Trophoblast cell (in vitro differentiated cells and primary cell): ENCODE data around the gene APOC3.
A peak's percentile ranks its signal among the peaks of the same experiment; 100 is the strongest.

Source experiments
- DNase-seq, 2 donors: peaks; one replicate each; pipeline ENCODE4 v3.0.0-alpha.2; 2016
- H2AFZ ChIP-seq: 2 replicates; pipeline ENCODE4 v1.6.1; 2013; ENCODE audit warnings: low read length, moderate library complexity, mild to moderate bottlenecking; ENCODE audit not compliant: insufficient read depth, poor library complexity
- H2AK5ac ChIP-seq: 2 replicates; pipeline ENCODE4 v1.6.1; 2013; ENCODE audit warnings: mild to moderate bottlenecking, low read length
- H2BK120ac ChIP-seq: 2 replicates; pipeline ENCODE4 v1.6.1; 2013; ENCODE audit warnings: low read length, mild to moderate bottlenecking, moderate library complexity; ENCODE audit not compliant: insufficient read depth, poor library complexity
- H2BK12ac ChIP-seq: 2 replicates; pipeline ENCODE4 v1.6.1; 2013; ENCODE audit warnings: mild to moderate bottlenecking, low read length, moderate library complexity
- H2BK5ac ChIP-seq: 2 replicates; pipeline ENCODE4 v1.6.1; 2013; ENCODE audit warnings: low read length, low read depth, moderate library complexity, mild to moderate bottlenecking; ENCODE audit not compliant: poor library complexity
- H3K14ac ChIP-seq: 2 replicates; pipeline ENCODE4 v1.6.1; 2013; ENCODE audit warnings: mild to moderate bottlenecking, low read length
- H3K18ac ChIP-seq: 2 replicates; pipeline ENCODE4 v1.6.1; 2013; ENCODE audit warnings: mild to moderate bottlenecking, low read length
- H3K23ac ChIP-seq: 2 replicates; pipeline ENCODE4 v1.6.1; 2013; ENCODE audit warnings: low read length
- H3K27ac ChIP-seq: 2 replicates; pipeline ENCODE4 v1.5.1; 2013; ENCODE audit warnings: low read depth, mild to moderate bottlenecking, inconsistent platforms, low read length, moderate library complexity
- H3K27me3 ChIP-seq: 2 replicates; pipeline ENCODE4 v1.6.1; 2013; ENCODE audit warnings: inconsistent platforms, mild to moderate bottlenecking, low read length, moderate library complexity; ENCODE audit not compliant: insufficient read depth
- H3K36me3 ChIP-seq, 2 experiments: 1 replicate in 1 of 2; 2 replicates in 1 of 2; pipeline ENCODE4 v1.6.1; 2013; ENCODE audit warnings: low read length in 2 of 2, mild to moderate bottlenecking in 2 of 2, moderate library complexity in 1 of 2; ENCODE audit not compliant: insufficient read depth in 2 of 2, control insufficient read depth in 1 of 2
- H3K4ac ChIP-seq: 2 replicates; pipeline ENCODE4 v1.6.1; 2013; ENCODE audit warnings: low read depth, mild to moderate bottlenecking, low read length, moderate library complexity
- H3K4me1 ChIP-seq, 2 experiments: 1 replicate in 1 of 2; 2 replicates in 1 of 2; pipeline ENCODE4 v1.6.1; 2013; ENCODE audit warnings: low read length in 2 of 2, mild to moderate bottlenecking in 2 of 2, moderate library complexity in 1 of 2; ENCODE audit not compliant: insufficient read depth in 2 of 2, control insufficient read depth in 1 of 2
- H3K4me2 ChIP-seq: 2 replicates; pipeline ENCODE4 v1.6.1; 2013; ENCODE audit warnings: inconsistent platforms, mild to moderate bottlenecking, low read length, moderate library complexity
- H3K4me3 ChIP-seq: 2 replicates; pipeline ENCODE4 v1.5.1; 2013; ENCODE audit warnings: mild to moderate bottlenecking, low read depth, low read length, inconsistent platforms
- H3K79me1 ChIP-seq: one replicate; pipeline ENCODE4 v1.6.1; 2013; ENCODE audit warnings: low read length
- H3K79me2 ChIP-seq: 2 replicates; pipeline ENCODE4 v1.6.1; 2013; ENCODE audit warnings: low read length, mild to moderate bottlenecking; ENCODE audit not compliant: control insufficient read depth, insufficient read depth, poor library complexity
- H3K9ac ChIP-seq: 2 replicates; pipeline ENCODE4 v1.6.1; 2013; ENCODE audit warnings: mild to moderate bottlenecking, low read length
- H3K9me3 ChIP-seq: 2 replicates; pipeline ENCODE4 v1.6.1; 2013; ENCODE audit warnings: low read depth, mild to moderate bottlenecking, control low read depth, inconsistent platforms, low read length; ENCODE audit not compliant: insufficient read depth
- H4K12ac ChIP-seq: 2 replicates; pipeline ENCODE4 v1.6.1; 2013; ENCODE audit warnings: low read depth, mild to moderate bottlenecking, low read length, moderate library complexity
- H4K8ac ChIP-seq: 2 replicates; pipeline ENCODE4 v1.6.1; 2013; ENCODE audit warnings: low read depth, mild to moderate bottlenecking, low read length, moderate library complexity
- H4K91ac ChIP-seq: one replicate; pipeline ENCODE4 v1.6.1; 2013; ENCODE audit warnings: low read depth, mild to moderate bottlenecking, low read length, moderate library complexity
- WGBS: extraction: QIAGEN DNeasy Blood & Tissue Kit; methylation state at CpG from one replicate; pipeline ENCODE4 v1.1.7; 2013; ENCODE audit warnings: missing lambda C conversion rate; ENCODE audit not compliant: insufficient read length, insufficient coverage; ENCODE audit errors: extremely low coverage; 5-methylcytosine and 5-hydroxymethylcytosine counted together

APOC3 gene

DNA sequence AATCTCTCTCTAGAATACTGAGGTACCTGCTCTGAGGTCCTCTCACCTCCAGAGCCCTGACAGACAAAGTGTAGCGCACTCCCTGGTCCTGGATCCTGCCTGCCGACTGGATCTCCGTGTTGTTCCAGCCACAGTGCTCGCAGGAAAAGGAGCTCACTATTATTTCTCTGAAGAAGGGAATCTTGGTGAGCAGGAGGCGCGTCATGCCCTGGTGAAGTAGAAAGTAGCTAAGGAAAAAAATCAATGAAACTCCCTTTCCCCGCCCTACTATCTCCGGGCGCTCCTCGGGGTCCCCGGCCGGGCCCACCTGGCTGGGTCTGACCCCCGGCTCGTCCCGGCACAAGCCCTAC, 42.3 kb upstream of the APOC3 start:
- Histone ChIP-seq H4K91ac (peak overlapping the region; percentile 62), H3K79me1 (peaks cover 7% of the 10 kb centered on the region), H2AK5ac (peak overlapping the region; percentile 41), H2AFZ (peak overlapping the region; percentile 69), H2BK120ac (peak overlapping the region; percentile 57), H3K9me3 (peaks cover 2% of the 10 kb centered on the region), H3K9ac (peak overlapping the region; percentile 85), H3K79me2 (peaks cover 9% of the 10 kb centered on the region), H4K8ac (peak overlapping the region; percentile 57), H2BK12ac (no peak overlapping the region), H3K4ac (peak overlapping the region; percentile 93), H2BK5ac (peak overlapping the region; percentile 31), H3K4me1 (peaks cover 13 to 22% of the 10 kb centered on the region in 2 experiments), H3K18ac (peak overlapping the region; percentile 33), H3K23ac (no peak overlapping the region), H3K4me3 (peak overlapping the region; percentile 96), H3K36me3 (peaks cover 24 to 35% of the 10 kb centered on the region in 2 experiments), H4K12ac (peak overlapping the region; percentile 35), H3K4me2 (peak overlapping the region; percentile 96), H3K27ac (no peak overlapping the region), H3K27me3 (no peaks in the 10 kb centered on the region), H3K14ac (peak overlapping the region; percentile 36)
- WGBS = no CpG with 5 or more reads among the region's 15 CpGs
- peak in 1 of 2 donors; percentile 18 for DNase-seq

DNA sequence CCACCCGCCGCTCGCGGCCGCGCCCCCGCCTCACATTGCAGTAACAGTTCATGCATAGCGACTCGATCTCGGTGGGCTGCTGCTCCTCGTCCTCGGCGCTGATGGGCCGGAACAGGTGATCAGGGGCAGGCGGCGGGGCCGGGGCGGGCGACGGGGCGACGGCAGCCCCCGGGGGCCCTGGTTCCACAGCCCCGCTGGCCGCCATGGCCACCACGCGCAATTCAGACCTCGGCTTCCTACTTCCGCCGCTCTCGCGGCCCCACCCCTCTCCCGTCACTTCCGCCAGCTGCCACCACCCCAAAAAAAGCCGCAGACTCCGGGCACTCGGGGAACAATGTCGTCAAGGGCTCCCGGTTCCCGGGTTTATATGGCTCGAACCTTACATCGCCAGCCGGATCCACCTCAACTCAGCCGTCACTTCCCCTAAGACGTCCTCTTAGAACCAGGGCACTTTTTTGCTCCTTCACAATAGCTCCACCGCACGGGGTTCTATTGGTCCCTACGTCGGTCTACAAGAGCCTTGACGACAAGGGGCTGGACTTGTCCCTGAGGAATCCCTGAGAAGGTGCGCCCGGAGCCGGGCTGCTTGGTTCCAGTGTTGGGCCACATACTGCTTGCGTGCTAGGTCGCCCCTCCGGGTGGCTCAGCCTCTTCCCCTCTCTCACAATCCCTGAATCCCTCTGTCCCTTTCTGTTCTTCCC, 41.8 kb upstream of the APOC3 start, which contains the start of gene ZPR1:
ZPR1 (minus strand) TSS at position 238 of the 701 bp plus-strand sequence; CDS start at position 205, 33 bp downstream.
- Histone ChIP-seq H3K4ac (peak within 1 kb of the TSS; percentile 93), H3K23ac (no peak within 1 kb of the TSS), H3K27me3 (no peaks in the 10 kb centered on the region), H4K12ac (peak within 1 kb of the TSS; percentile 83), H3K79me2 (peaks cover 9% of the 10 kb centered on the region), H4K8ac (peak within 1 kb of the TSS; percentile 95), H3K4me2 (peak within 1 kb of the TSS; percentile 96), H3K79me1 (peaks cover 7% of the 10 kb centered on the region), H3K14ac (peak within 1 kb of the TSS; percentile 69), H3K9me3 (peaks cover 2% of the 10 kb centered on the region), H3K18ac (peak within 1 kb of the TSS; percentile 91), H2BK12ac (peak within 1 kb of the TSS; percentile 41), H3K9ac (peak within 1 kb of the TSS; percentile 90), H2AFZ (peak within 1 kb of the TSS; percentile 69), H3K4me1 (peaks cover 18 to 27% of the 10 kb centered on the region in 2 experiments), H3K36me3 (peaks cover 21 to 31% of the 10 kb centered on the region in 2 experiments), H2BK5ac (peak within 1 kb of the TSS; percentile 50), H4K91ac (peak within 1 kb of the TSS; percentile 93), H3K4me3 (peak within 1 kb of the TSS; percentile 96), H2AK5ac (peak within 1 kb of the TSS; percentile 89), H3K27ac (peak within 1 kb of the TSS; percentile 14), H2BK120ac (peak within 1 kb of the TSS; percentile 85)
- peak; percentile 54 to 63 for DNase-seq
- no CpG with 5 or more reads among the region's 56 CpGs for WGBS

DNA sequence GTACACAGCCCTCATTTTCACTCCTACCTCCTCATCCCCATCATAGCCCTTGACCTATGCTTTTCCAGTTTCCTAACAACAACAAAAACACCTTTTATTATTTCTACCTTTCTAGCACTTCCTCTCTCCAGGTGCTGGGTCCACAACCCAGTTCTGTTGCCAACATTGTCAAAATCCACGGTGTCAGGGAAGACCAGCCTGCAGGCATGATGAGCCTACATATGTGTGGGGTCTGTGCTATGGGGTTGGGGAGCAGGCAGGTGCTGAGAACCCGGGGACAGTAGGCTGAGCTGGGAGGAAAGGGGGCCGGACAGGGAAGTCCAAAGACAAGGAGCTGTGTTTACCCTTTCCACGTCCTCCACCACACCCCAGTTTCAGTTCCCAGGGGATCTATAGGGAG, 41.2 kb upstream of the APOC3 start:
- H3K79me2 ChIP-seq = peaks cover 9% of the 10 kb centered on the region
- no peaks in the 10 kb centered on the region for H3K27me3 ChIP-seq
- peaks cover 18 to 27% of the 10 kb centered on the region in 2 experiments for H3K4me1 ChIP-seq
- H3K4me2 ChIP-seq = peak overlapping the region; percentile 96
- H2BK120ac ChIP-seq = peak overlapping the region; percentile 85
- H3K9me3 ChIP-seq = peaks cover 2% of the 10 kb centered on the region
- no CpG with 5 or more reads among the region's 4 CpGs for WGBS
- peak overlapping the region; percentile 91 for H3K18ac ChIP-seq
- peak overlapping the region; percentile 50 for H2BK5ac ChIP-seq
- no peak overlapping the region for H3K9ac ChIP-seq
- peak overlapping the region; percentile 95 for H4K8ac ChIP-seq
- DNase-seq = no peak
- H3K27ac ChIP-seq = no peak overlapping the region
- peak overlapping the region; percentile 41 for H2BK12ac ChIP-seq
- peak overlapping the region; percentile 69 for H3K14ac ChIP-seq
- H3K4me3 ChIP-seq = peak overlapping the region; percentile 25
- H2AFZ ChIP-seq = peak overlapping the region; percentile 61
- H4K12ac ChIP-seq = peak overlapping the region; percentile 83
- H3K79me1 ChIP-seq = peaks cover 7% of the 10 kb centered on the region
- H3K4ac ChIP-seq = peak overlapping the region; percentile 19
- H4K91ac ChIP-seq = peak overlapping the region; percentile 93
- peaks cover 18 to 25% of the 10 kb centered on the region in 2 experiments for H3K36me3 ChIP-seq
- peak overlapping the region; percentile 89 for H2AK5ac ChIP-seq
- H3K23ac ChIP-seq = no peak overlapping the region

DNA sequence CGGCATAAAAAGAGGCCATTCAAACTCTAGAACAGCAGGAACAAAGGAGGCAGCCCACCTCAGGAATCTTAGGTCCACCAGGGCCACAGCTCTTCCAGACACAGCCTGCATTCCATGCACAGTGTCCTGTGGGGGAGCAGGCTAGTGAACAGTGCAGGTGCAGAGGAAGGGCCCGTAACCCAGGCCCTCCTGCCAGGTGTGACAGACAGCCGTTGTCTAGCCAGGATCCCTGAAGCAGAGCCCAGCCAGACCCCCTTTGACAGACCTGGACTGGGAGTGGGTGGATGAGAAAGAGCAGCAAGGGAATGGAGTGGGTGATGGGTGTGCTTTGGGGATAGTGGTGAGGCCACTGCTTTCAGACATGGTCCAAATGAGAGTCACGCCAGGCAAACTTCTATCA, 40.7 kb upstream of the APOC3 start:
- no peak overlapping the region for H2AK5ac ChIP-seq
- no peak overlapping the region for H3K23ac ChIP-seq
- no peak overlapping the region for H2BK5ac ChIP-seq
- peak overlapping the region; percentile 93 for H4K91ac ChIP-seq
- WGBS = no CpG with 5 or more reads among the region's 4 CpGs
- no peak overlapping the region for H3K4me3 ChIP-seq
- no peak for DNase-seq
- H2AFZ ChIP-seq = no peak overlapping the region
- H2BK120ac ChIP-seq = no peak overlapping the region
- no peaks in the 10 kb centered on the region for H3K27me3 ChIP-seq
- peaks cover 17 to 23% of the 10 kb centered on the region in 2 experiments for H3K36me3 ChIP-seq
- no peak overlapping the region for H4K12ac ChIP-seq
- no peak overlapping the region for H3K4me2 ChIP-seq
- no peak overlapping the region for H3K14ac ChIP-seq
- H3K79me2 ChIP-seq = peaks cover 9% of the 10 kb centered on the region
- H3K9ac ChIP-seq = no peak overlapping the region
- peaks cover 2% of the 10 kb centered on the region for H3K9me3 ChIP-seq
- no peak overlapping the region for H3K18ac ChIP-seq
- no peak overlapping the region for H3K27ac ChIP-seq
- H4K8ac ChIP-seq = peak overlapping the region; percentile 31
- H2BK12ac ChIP-seq = no peak overlapping the region
- peaks cover 7% of the 10 kb centered on the region for H3K79me1 ChIP-seq
- H3K4me1 ChIP-seq = peaks cover 18 to 27% of the 10 kb centered on the region in 2 experiments
- H3K4ac ChIP-seq = no peak overlapping the region
